ENCODE data around the gene PARD3B. TPM values are rescaled to one million over a fixed set of nuclear protein-coding genes. Genes with fewer than 3 reads are reported as not detected.

Gene PARD3B
- total and polyA plus RNA-seq, 2 experiments from 2014 or later: 4.3 to 8.5 TPM

DNA sequence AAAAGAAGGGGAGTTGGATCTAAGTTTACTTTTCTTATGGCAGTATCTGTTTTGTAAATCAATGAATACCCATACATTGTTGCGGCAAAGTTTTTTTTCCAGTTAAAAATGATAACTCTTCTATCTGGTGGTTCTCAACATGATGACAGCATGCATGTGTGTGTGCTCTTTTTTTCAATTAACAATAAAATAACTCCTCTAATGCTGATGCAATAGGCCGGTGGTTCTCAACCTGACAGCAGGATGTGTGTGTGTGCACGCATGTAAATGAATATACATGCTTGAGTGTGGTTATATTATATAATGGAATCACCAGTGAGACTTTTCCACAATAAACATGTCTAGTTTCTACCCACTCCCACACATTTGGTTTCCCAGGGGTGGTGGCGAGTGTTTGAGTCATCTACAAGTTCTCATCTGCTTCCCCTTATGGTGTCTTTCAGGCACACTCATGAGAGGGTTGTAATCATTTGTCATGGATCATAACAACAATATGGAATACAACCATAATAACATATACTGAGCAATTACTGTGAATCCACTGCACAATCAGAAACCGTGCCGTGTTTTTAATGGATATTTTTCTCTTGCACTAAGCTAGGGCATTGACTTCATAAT lies 31.2 kb downstream of the PARD3B start:
- no peak for DNase-seq (ENCODE audit: low read depth in 1 of 2, low spot score in 1 of 2)
- H3K36me3 ChIP-seq: no peaks in the 10 kb centered on the region
- H3K27me3 ChIP-seq: no peaks in the 10 kb centered on the region
- no peak overlapping the region for H3K4me3 ChIP-seq
- no peaks in the 10 kb centered on the region for H3K9me3 ChIP-seq (ENCODE audit: low read depth)
- H3K27ac ChIP-seq: no peak overlapping the region
- H3K4me1 ChIP-seq (ENCODE audit: low read depth): no peaks in the 10 kb centered on the region
- TF ChIP-seq, protein P1, sequence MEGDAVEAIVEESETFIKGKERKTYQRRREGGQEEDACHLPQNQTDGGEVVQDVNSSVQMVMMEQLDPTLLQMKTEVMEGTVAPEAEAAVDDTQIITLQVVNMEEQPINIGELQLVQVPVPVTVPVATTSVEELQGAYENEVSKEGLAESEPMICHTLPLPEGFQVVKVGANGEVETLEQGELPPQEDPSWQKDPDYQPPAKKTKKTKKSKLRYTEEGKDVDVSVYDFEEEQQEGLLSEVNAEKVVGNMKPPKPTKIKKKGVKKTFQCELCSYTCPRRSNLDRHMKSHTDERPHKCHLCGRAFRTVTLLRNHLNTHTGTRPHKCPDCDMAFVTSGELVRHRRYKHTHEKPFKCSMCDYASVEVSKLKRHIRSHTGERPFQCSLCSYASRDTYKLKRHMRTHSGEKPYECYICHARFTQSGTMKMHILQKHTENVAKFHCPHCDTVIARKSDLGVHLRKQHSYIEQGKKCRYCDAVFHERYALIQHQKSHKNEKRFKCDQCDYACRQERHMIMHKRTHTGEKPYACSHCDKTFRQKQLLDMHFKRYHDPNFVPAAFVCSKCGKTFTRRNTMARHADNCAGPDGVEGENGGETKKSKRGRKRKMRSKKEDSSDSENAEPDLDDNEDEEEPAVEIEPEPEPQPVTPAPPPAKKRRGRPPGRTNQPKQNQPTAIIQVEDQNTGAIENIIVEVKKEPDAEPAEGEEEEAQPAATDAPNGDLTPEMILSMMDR (IDR thresholded peaks at IDR 0.05; ENCODE audit: low read depth, low read length): no peak

DNA sequence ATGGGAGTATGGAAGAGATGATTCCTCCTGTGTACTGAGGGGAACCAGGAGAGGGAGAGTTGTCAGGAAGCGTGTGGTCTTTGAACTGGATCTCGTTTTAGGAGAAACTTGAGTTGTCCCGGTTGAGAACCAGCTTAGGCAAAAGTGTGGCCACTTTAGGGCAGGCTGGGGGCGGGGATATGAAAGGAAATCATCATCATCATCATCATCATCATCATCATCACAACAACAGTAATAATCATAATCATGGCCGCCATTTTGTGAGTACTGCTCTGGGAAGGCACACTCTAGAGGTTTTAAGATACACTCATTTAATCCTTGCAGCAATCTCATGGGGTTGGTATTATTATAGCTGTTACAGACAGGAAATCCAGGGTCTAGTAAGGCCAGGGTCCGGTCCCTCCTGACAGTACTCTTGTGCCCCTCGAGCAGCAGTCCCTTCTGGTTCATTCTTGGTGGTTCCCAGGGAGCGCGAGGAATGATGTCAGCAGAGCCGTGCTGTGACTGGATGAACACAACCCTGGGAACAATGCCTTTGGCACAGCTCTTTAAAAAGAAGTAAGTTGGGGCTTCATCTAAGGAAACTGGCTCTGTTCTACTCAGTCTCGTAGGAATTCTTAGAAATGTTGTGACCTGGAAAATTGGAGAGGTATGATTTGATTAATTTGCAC lies 33.8 kb downstream of the PARD3B start:
- TF ChIP-seq, protein P1 (IDR thresholded peaks at IDR 0.05; ENCODE audit: low read depth, low read length): no peak
- no peak for DNase-seq (ENCODE audit: low read depth in 1 of 2, low spot score in 1 of 2)
- H3K4me3 ChIP-seq: no peak overlapping the region
- no peak overlapping the region for H3K27ac ChIP-seq
- H3K36me3 ChIP-seq: no peaks in the 10 kb centered on the region
- no peaks in the 10 kb centered on the region for H3K27me3 ChIP-seq
- no peaks in the 10 kb centered on the region for H3K9me3 ChIP-seq (ENCODE audit: low read depth)
- no peaks in the 10 kb centered on the region for H3K4me1 ChIP-seq (ENCODE audit: low read depth)

DNA sequence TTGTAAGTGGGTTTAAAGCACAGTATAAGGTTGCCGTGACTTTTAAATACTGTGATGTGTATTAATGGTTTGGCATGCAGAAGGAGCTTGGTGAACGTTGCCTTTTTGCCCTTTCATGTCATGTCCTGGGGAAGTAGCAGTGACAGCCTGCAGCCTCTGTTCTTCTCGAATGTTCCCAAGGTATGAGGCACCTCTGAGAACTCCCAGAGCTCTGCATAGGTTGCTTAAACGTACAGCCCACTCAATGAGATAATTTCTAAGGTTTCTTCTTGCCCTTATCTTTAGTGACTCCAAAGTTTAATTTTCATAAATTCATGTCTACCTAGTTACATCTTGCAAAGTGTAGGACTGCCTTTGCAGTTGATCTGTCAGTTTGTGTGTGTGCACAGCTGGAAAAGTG lies 36.7 kb downstream of the PARD3B start:
- no peak for DNase-seq (ENCODE audit: low read depth in 1 of 2, low spot score in 1 of 2)
- Histone ChIP-seq H3K9me3 (ENCODE audit: low read depth) (no peaks in the 10 kb centered on the region), H3K27ac (no peak overlapping the region), H3K27me3 (no peaks in the 10 kb centered on the region), H3K36me3 (no peaks in the 10 kb centered on the region), H3K4me3 (no peak overlapping the region), H3K4me1 (ENCODE audit: low read depth) (no peaks in the 10 kb centered on the region)
- TF ChIP-seq, protein P1 (IDR thresholded peaks at IDR 0.05; ENCODE audit: low read depth, low read length): no peak

DNA sequence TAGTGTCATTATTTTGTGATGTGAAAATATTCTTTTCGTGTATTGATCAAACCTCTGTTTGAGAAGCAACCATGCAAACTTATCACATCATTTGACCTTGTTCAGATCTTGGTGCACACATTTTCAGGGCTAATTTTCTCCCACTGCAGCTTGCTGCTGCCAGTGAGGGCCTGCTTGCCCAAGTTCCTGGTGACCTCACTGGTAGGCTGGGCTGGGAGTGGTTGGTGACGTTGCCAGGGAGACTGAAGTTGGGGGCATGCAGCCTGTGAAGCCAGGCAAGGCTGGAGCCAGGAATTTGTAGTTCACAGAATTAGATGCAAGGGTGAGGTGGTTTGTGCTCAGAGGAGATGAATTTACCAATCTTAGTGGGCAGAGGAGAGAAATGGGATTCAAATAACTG lies 38.5 kb downstream of the PARD3B start:
- Histone ChIP-seq H3K4me3 (no peak overlapping the region), H3K36me3 (no peaks in the 10 kb centered on the region), H3K9me3 (ENCODE audit: low read depth) (no peaks in the 10 kb centered on the region), H3K4me1 (ENCODE audit: low read depth) (no peaks in the 10 kb centered on the region), H3K27ac (no peak overlapping the region), H3K27me3 (no peaks in the 10 kb centered on the region)
- TF ChIP-seq, protein P1 (IDR thresholded peaks at IDR 0.05; ENCODE audit: low read depth, low read length): no peak
- no peak for DNase-seq (ENCODE audit: low read depth in 1 of 2, low spot score in 1 of 2)

DNA sequence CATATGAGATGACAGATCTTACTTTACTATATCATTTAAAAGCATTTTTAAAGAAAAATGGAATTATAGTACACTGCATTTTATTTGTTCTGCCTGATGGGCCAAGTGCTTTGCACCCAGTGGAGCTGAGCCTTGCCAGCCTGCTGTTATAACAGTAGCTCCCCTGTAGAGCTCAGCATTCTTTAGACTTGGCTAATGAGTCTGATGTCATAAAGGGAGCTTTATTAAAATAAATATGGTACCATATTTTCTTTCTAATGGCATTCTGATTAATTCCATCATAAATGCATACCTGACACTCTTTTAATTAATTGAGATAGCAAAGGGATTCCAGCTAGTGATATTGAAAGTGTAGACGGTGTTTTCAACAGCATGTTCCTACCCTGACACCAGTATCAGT lies 40.7 kb downstream of the PARD3B start:
- H3K4me1 ChIP-seq (ENCODE audit: low read depth): no peaks in the 10 kb centered on the region
- no peaks in the 10 kb centered on the region for H3K36me3 ChIP-seq
- H3K27me3 ChIP-seq: no peaks in the 10 kb centered on the region
- no peak for DNase-seq (ENCODE audit: low read depth in 1 of 2, low spot score in 1 of 2)
- no peak overlapping the region for H3K27ac ChIP-seq
- H3K9me3 ChIP-seq (ENCODE audit: low read depth): no peaks in the 10 kb centered on the region
- no peak overlapping the region for H3K4me3 ChIP-seq
- TF ChIP-seq, protein P1 (IDR thresholded peaks at IDR 0.05; ENCODE audit: low read depth, low read length): no peak
